GM13977 (cell line): ENCODE data around the gene PSG7.
"Not testable (repeated sequence)": the region's sequence is repeated elsewhere in the genome, so short reads cannot be mapped to it uniquely, and the experiment has no call there.

ENCODE experiments used
- DNase-seq: peaks from one replicate; pipeline ENCODE4 v3.0.0; 2012; ENCODE audit warnings: low spot score
- CTCF ChIP-seq: IDR thresholded peaks from 2 replicates; pipeline ENCODE4 v1.5.1; 2012; ENCODE audit warnings: mild to moderate bottlenecking, control low read depth; ENCODE audit not compliant: insufficient read depth; ENCODE audit errors: extremely low read depth, missing control alignments
- in situ Hi-C: fragments of 300-500 bp; cut with MboI; formaldehyde crosslinking; loops from one replicate; pipeline ENCODE4 v1.12.0; 2022; ENCODE audit warnings: low sequenced_read_pairs, low pct_unique_long_range_greater_than_20kb, mixed read lengths, inconsistent platforms; ENCODE audit not compliant: unreplicated experiment

Gene PSG7

GRCh38 chr19:42930214-42930613 is 6.8 kb downstream of the PSG7 start:
- in situ Hi-C loops = not testable (repeated sequence)

GRCh38 chr19:42928896-42929295 is 8.1 kb downstream of the PSG7 start:
- in situ Hi-C loops = no loop called here

More at GRCh38 chr19:42930214-42930613, 6.8 kb downstream of the PSG7 start:
- not testable (repeated sequence) for DNase-seq

GRCh38 chr19:42926781-42927180 is 10.2 kb downstream of the PSG7 start:
- in situ Hi-C loops = no loop called here
- TF ChIP-seq CTCF = no peak
- no peak for DNase-seq

More at GRCh38 chr19:42928896-42929295, 8.1 kb downstream of the PSG7 start:
- no peak for DNase-seq
- no peak for TF ChIP-seq CTCF

- DNase-seq = peak; percentile 6
- in situ Hi-C loops = not testable (repeated sequence)
Observed at GRCh38 chr19:42923106-42923505, 13.9 kb downstream of the PSG7 start.

GRCh38 chr19:42920971-42921370 is 16.0 kb downstream of the PSG7 start:
- DNase-seq, in situ Hi-C loops: not testable (repeated sequence)

More at GRCh38 chr19:42923106-42923505, 13.9 kb downstream of the PSG7 start:
- TF ChIP-seq CTCF = peak; percentile 75

GRCh38 chr19:42919757-42920079 is 17.3 kb downstream of the PSG7 start:
- in situ Hi-C loops = no loop called here
- DNase-seq = no peak
- no peak for TF ChIP-seq CTCF

GRCh38 chr19:42919070-42919756 is 17.8 kb downstream of the PSG7 start:
- TF ChIP-seq CTCF = peak; percentile 20
- in situ Hi-C loops, DNase-seq: not testable (repeated sequence)

GRCh38 chr19:42918377-42919069 is 18.5 kb downstream of the PSG7 start:
- in situ Hi-C loops, DNase-seq: not testable (repeated sequence)

- DNase-seq, in situ Hi-C loops: not testable (repeated sequence)
Observed at GRCh38 chr19:42917634-42918033, 19.4 kb downstream of the PSG7 start, which contains the start of gene PSG6. PSG6 (minus strand) TSS chr19:42917894; CDS start chr19:42917792, 102 bp downstream.

GRCh38 chr19:42916931-42917330 is 20.1 kb downstream of the PSG7 start:
- DNase-seq, in situ Hi-C loops: not testable (repeated sequence)

- DNase-seq, in situ Hi-C loops: not testable (repeated sequence)
Observed at GRCh38 chr19:42913516-42913915, 23.5 kb downstream of the PSG7 start.

GRCh38 chr19:42912941-42913340 is 24.1 kb downstream of the PSG7 start:
- in situ Hi-C loops, DNase-seq: not testable (repeated sequence)
